Astrocyte (in vitro differentiated cells and primary cell): ENCODE measurements around the gene FBXL7. TPM values are rescaled to one million over a fixed set of nuclear protein-coding genes. Genes with fewer than 3 reads are reported as not detected.

Experiments
- DNase-seq: peaks from one replicate; pipeline ENCODE4 v3.0.0-alpha.2; 2010; ENCODE audit warnings: low read depth
- FAIRE-seq: peaks from 2 replicates; lab custom pipeline; 2011; peaks lifted over from hg19 to GRCh38; lab: Jason Lieb, UNC
- H2AFZ ChIP-seq: 2 replicates; pipeline ENCODE4 v1.6.0; 2012; ENCODE audit warnings: low read depth, low read length, inconsistent platforms
- H3K27ac ChIP-seq: 2 replicates; pipeline ENCODE4 v1.5.1; 2011; ENCODE audit warnings: low read depth, low read length, inconsistent platforms
- H3K27me3 ChIP-seq: 2 replicates; pipeline ENCODE4 v1.6.0; 2011; ENCODE audit warnings: low read length, inconsistent platforms; ENCODE audit not compliant: insufficient read depth
- H3K36me3 ChIP-seq: 2 replicates; pipeline ENCODE4 v1.5.1; 2011; ENCODE audit warnings: low read length, inconsistent platforms; ENCODE audit not compliant: insufficient read depth
- H3K4me1 ChIP-seq: 2 replicates; pipeline ENCODE4 v1.5.1; 2011; ENCODE audit warnings: low read length, inconsistent platforms; ENCODE audit not compliant: insufficient read depth
- H3K4me2 ChIP-seq: 2 replicates; pipeline ENCODE4 v1.6.0; 2012; ENCODE audit warnings: low read length, inconsistent platforms
- H3K4me3 ChIP-seq: 2 replicates; pipeline ENCODE4 v1.5.1; 2011; ENCODE audit warnings: low read depth, mild to moderate bottlenecking, low read length, inconsistent platforms; ENCODE audit not compliant: insufficient read depth
- H3K79me2 ChIP-seq: 2 replicates; pipeline ENCODE4 v1.6.0; 2012; ENCODE audit warnings: mild to moderate bottlenecking, low read length, inconsistent platforms; ENCODE audit not compliant: insufficient read depth
- H3K9ac ChIP-seq: 2 replicates; pipeline ENCODE4 v1.6.0; 2012; ENCODE audit warnings: mild to moderate bottlenecking, low read length, inconsistent platforms
- H3K9me3 ChIP-seq: 2 replicates; pipeline ENCODE4 v1.5.1; 2012; ENCODE audit warnings: low read depth, mild to moderate bottlenecking, low read length, inconsistent platforms; ENCODE audit not compliant: insufficient read depth
- H4K20me1 ChIP-seq: 2 replicates; pipeline ENCODE4 v1.6.0; 2012; ENCODE audit warnings: low read length, inconsistent platforms; ENCODE audit not compliant: insufficient read depth
- H3K27ac Mint-ChIP-seq: one replicate; pipeline ENCODE4 v1.8.0; 2021; ENCODE audit warnings: mild to moderate bottlenecking, mixed read lengths; ENCODE audit not compliant: unreplicated experiment
- H3K27me3 Mint-ChIP-seq: one replicate; pipeline ENCODE4 v1.8.0; 2021; ENCODE audit warnings: low read depth, mixed read lengths; ENCODE audit not compliant: unreplicated experiment
- H3K36me3 Mint-ChIP-seq: one replicate; pipeline ENCODE4 v1.8.0; 2021; ENCODE audit warnings: low read depth, mixed read lengths; ENCODE audit not compliant: unreplicated experiment
- H3K4me1 Mint-ChIP-seq: one replicate; pipeline ENCODE4 v1.8.0; 2021; ENCODE audit warnings: low read depth, mixed read lengths; ENCODE audit not compliant: unreplicated experiment
- H3K4me3 Mint-ChIP-seq: one replicate; pipeline ENCODE4 v1.8.0; 2021; ENCODE audit warnings: mild to moderate bottlenecking, moderate library complexity, mixed read lengths; ENCODE audit not compliant: unreplicated experiment
- H3K9me3 Mint-ChIP-seq: one replicate; pipeline ENCODE4 v1.8.0; 2021; ENCODE audit warnings: mild to moderate bottlenecking, mixed read lengths; ENCODE audit not compliant: unreplicated experiment
- CTCF ChIP-seq: IDR thresholded peaks from 2 replicates; pipeline ENCODE4 v1.5.1; 2011; ENCODE audit warnings: low read depth, mild to moderate bottlenecking, inconsistent platforms, low read length, moderate library complexity; ENCODE audit not compliant: insufficient read depth
- EZH2 ChIP-seq: IDR thresholded peaks from 2 replicates; pipeline ENCODE4 v1.6.1; 2012; ENCODE audit warnings: mild to moderate bottlenecking, low read length, inconsistent platforms; ENCODE audit not compliant: insufficient read depth
- total RNA-seq: library from RNA; stranded (reverse); gene quantifications from 2 replicates; pipeline ENCODE4 v1.2.1, GENCODE V29; 2021

FBXL7 gene
- total RNA-seq, 1 donor from 2014 or later, result 21.0 TPM

DNA sequence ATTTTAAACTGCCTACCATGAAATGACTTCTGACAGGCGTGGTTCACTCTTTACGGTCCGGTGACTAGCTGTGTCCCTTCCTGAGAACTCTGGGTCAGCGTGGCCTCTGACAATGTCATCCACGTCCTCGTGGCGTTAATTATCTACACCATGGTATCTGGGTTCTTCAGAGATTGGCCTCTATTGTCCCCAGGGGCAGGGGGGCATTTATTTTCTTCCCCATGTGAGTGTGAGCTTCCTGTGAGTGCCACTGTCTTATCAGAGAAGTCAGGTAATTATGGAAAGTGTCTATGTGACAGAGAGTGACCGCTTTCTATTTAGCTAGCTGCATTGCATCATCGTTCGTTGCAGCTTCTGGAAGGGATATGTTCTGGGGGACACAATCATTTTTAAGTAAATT, 77.2 kb downstream of the FBXL7 start:
- TF ChIP-seq EZH2, result no peak
- peaks cover 48% of the 10 kb centered on the region for H4K20me1 ChIP-seq
- H3K4me1 ChIP-seq, result no peaks in the 10 kb centered on the region
- Mint-ChIP-seq H3K27ac (no peak overlapping the region), H3K4me1 (peaks cover 29% of the 10 kb centered on the region), H3K36me3 (peaks cover 14% of the 10 kb centered on the region), H3K27me3 (no peaks in the 10 kb centered on the region), H3K4me3 (no peak overlapping the region), H3K9me3 (no peaks in the 10 kb centered on the region)
- no peak overlapping the region for H3K4me2 ChIP-seq
- H3K27me3 ChIP-seq, result no peaks in the 10 kb centered on the region
- no peak overlapping the region for H3K9ac ChIP-seq
- H3K27ac ChIP-seq, result no peak overlapping the region
- no peak overlapping the region for H3K4me3 ChIP-seq
- DNase-seq (no peak), FAIRE-seq (no peak)
- H3K9me3 ChIP-seq, result no peaks in the 10 kb centered on the region
- H3K79me2 ChIP-seq, result peaks cover 24% of the 10 kb centered on the region
- no peak overlapping the region for H2AFZ ChIP-seq
- H3K36me3 ChIP-seq, result no peaks in the 10 kb centered on the region

DNA sequence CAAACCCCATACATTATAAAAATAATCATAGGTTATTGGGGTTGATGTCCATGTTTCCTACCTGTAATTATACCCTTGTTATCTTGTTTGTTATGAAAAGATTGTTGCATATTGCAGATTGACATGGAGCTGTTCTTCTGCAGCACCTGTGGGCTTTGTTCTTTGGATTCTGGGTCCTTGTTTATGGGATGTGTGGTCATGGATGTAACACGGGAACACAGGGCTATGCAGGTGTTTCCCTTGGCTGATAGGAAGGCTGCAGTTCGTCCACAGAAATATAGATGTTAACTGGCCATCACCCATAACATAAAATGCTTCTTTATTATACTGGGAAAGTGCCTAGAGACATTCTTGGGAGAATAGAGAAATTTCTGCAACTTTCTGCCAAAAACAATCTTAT, 77.9 kb downstream of the FBXL7 start:
- H3K36me3 ChIP-seq, result no peaks in the 10 kb centered on the region
- Mint-ChIP-seq H3K4me1 (peaks cover 26% of the 10 kb centered on the region), H3K9me3 (no peaks in the 10 kb centered on the region), H3K27ac (peak overlapping the region; percentile 4), H3K27me3 (no peaks in the 10 kb centered on the region), H3K4me3 (no peak overlapping the region), H3K36me3 (peaks cover 16% of the 10 kb centered on the region)
- no peaks in the 10 kb centered on the region for H3K27me3 ChIP-seq
- DNase-seq, result no peak
- no peak overlapping the region for H3K27ac ChIP-seq
- H2AFZ ChIP-seq, result no peak overlapping the region
- H3K79me2 ChIP-seq, result peaks cover 24% of the 10 kb centered on the region
- FAIRE-seq, result no peak
- no peak overlapping the region for H3K9ac ChIP-seq
- no peak for TF ChIP-seq EZH2
- no peak for TF ChIP-seq CTCF
- H4K20me1 ChIP-seq, result peaks cover 44% of the 10 kb centered on the region
- H3K4me1 ChIP-seq, result no peaks in the 10 kb centered on the region
- no peak overlapping the region for H3K4me3 ChIP-seq
- H3K9me3 ChIP-seq, result no peaks in the 10 kb centered on the region
- H3K4me2 ChIP-seq, result no peak overlapping the region

DNA sequence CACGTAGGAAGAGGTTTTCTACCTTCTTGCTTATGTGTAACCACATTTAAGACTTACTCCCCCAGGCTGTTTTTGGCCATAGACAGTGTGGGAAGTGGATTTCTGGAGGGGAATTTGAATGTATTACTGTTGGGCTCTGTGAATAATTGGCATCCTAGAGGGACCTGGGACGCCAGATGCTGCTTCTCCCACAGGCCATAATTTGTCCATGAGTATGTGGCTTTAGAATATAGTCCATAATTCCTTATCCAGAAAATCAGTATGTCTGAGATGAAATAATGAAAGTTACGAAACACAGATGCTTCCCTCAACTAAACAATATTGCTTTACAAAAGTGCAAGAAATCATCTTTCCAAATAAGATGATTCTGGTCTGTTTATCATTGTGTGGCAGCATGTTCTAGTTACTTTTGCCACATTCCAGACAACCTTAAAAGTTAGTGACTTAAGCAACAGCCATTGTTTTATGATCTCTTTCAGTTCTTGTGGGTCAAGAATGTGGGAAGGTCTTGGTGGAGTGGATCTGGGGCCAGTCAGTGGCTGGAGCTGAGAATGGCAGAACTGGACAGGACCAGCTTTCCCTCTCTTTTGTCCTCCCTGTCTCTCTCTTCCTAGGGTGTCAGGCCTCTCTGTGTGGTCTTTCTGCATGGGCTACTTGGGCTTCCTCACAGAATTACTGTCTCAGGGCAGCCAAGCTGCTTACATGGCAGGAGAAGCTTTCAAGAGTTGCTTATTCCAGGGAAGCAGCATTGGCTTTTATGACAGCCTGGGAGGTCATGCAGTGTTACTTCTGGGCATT, 79.4 kb downstream of the FBXL7 start:
- H3K27me3 Mint-ChIP-seq, result no peaks in the 10 kb centered on the region
- TF ChIP-seq CTCF, result no peak
- no peak for TF ChIP-seq EZH2
- H3K36me3 Mint-ChIP-seq, result peaks cover 31% of the 10 kb centered on the region
- H3K4me2 ChIP-seq, result no peak overlapping the region
- peaks cover 8% of the 10 kb centered on the region for H3K9me3 Mint-ChIP-seq
- no peaks in the 10 kb centered on the region for H3K27me3 ChIP-seq
- FAIRE-seq (no peak), DNase-seq (no peak)
- peaks cover 40% of the 10 kb centered on the region for H4K20me1 ChIP-seq
- no peak overlapping the region for H2AFZ ChIP-seq
- no peak overlapping the region for H3K4me3 Mint-ChIP-seq
- H3K9me3 ChIP-seq, result peaks cover 8% of the 10 kb centered on the region
- H3K27ac Mint-ChIP-seq, result no peak overlapping the region
- no peaks in the 10 kb centered on the region for H3K36me3 ChIP-seq
- peaks cover 24% of the 10 kb centered on the region for H3K79me2 ChIP-seq
- H3K9ac ChIP-seq, result no peak overlapping the region
- H3K27ac ChIP-seq, result no peak overlapping the region
- H3K4me1 ChIP-seq, result no peaks in the 10 kb centered on the region
- peaks cover 17% of the 10 kb centered on the region for H3K4me1 Mint-ChIP-seq
- no peak overlapping the region for H3K4me3 ChIP-seq
